K562 (cell line): ENCODE measurements around the gene TCAF1.

Experiments used
- BMI1 ChIP-seq: fragments of 150-350 bp; IDR thresholded peaks from 2 replicates; pipeline ENCODE4 v1.6.1; 2014; ENCODE audit warnings: low read length
- E2F5 ChIP-seq: sonication (generic); formaldehyde crosslinking; IDR thresholded peaks from 2 replicates; pipeline ENCODE4 v1.8.0; 2022; ENCODE audit warnings: mild to moderate bottlenecking, missing genetic modification reagents
- ELK1 ChIP-seq: sonication (generic); formaldehyde crosslinking; IDR thresholded peaks from 2 replicates; pipeline ENCODE4 v1.8.1; 2022; ENCODE audit warnings: missing genetic modification reagents
- EZH2 ChIP-seq: IDR thresholded peaks from 2 replicates; pipeline ENCODE4 v1.6.1; 2012; ENCODE audit warnings: low read depth, mild to moderate bottlenecking, inconsistent platforms, low read length, borderline replicate concordance
- HMGXB4 ChIP-seq: sonication (generic); formaldehyde crosslinking; IDR thresholded peaks from 2 replicates; pipeline ENCODE4 v1.8.1; 2023; ENCODE audit warnings: mild to moderate bottlenecking, missing genetic modification reagents
- JUND ChIP-seq, 2 experiments: IDR thresholded peaks; 2 replicates in 1 of 2; 3 replicates in 1 of 2; pipeline ENCODE4 v1.6.1; 2011; ENCODE audit warnings: borderline replicate concordance in 2 of 2, low read depth in 2 of 2, low read length in 2 of 2, improper control_type of control experiment in 1 of 2, missing biosample characterization in 1 of 2, missing genetic modification characterization in 1 of 2, missing genetic modification reagents in 1 of 2
- LEF1 ChIP-seq: fragments of 450-650 bp; IDR thresholded peaks from 2 replicates; pipeline ENCODE4 v1.6.1; 2016; ENCODE audit warnings: mild to moderate bottlenecking
- POLR3G ChIP-seq: IDR thresholded peaks from 2 replicates; pipeline ENCODE4 v1.6.1; 2011; ENCODE audit not compliant: insufficient read length, insufficient replicate concordance; ENCODE audit errors: extremely low read depth
- RCOR1 ChIP-seq, 2 experiments: IDR thresholded peaks; 2 replicates each; pipeline ENCODE4 v1.6.1; 2012; ENCODE audit warnings: low read depth in 2 of 2, low read length in 2 of 2, borderline replicate concordance in 1 of 2, improper control_type of control experiment in 1 of 2
- SRF ChIP-seq, 2 experiments: fragments of 250-450, 450-650 bp in 1 of 2; sonication (Bioruptor Pico) in 1 of 2; sonication (generic) in 1 of 2; formaldehyde crosslinking; IDR thresholded peaks; 2 replicates each; pipeline versions ENCODE4 v1.5.0 to v1.5.1; 2020 to 2022; ENCODE audit warnings: mild to moderate bottlenecking in 1 of 2, missing genetic modification reagents in 1 of 2
- TAL1 ChIP-seq: fragments of 450-650 bp; IDR thresholded peaks from 2 replicates; pipeline ENCODE4 v1.6.1; 2016; ENCODE audit warnings: mild to moderate bottlenecking
- TF ChIP-seq, protein P1 (sequence below), 3 experiments: IDR thresholded peaks in 2 of 3; conservative IDR thresholded peaks in 1 of 3; 2 replicates each; pipeline ENCODE4 v1.5.1; 2011 to 2012; ENCODE audit warnings: low read length in 3 of 3, mild to moderate bottlenecking in 3 of 3, control low read depth in 2 of 3, improper control_type of control experiment in 1 of 3, inconsistent platforms in 1 of 3, low read depth in 1 of 3, mixed read lengths in 1 of 3, moderate library complexity in 1 of 3; ENCODE audit not compliant: insufficient read depth in 2 of 3

DNA sequence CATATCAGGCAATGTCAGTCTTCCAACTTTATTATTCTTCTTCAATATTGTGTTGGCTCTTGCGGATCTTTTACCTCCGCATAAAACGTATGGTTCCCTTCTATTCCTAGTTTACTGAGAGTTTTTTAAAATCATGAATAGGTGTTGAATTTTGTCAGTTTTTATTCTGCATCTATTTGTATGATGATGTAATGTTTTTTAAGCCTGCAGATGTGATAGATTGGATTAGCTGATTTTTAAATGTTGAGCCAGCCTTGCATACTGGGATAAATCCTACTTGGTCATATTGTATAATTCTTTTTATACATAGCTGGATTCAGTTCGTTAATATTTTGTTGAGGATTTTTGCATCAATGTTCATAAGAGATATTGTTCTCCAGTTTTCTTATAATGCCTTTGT lies 43.4 kb upstream of the TCAF1 start:
- TF ChIP-seq EZH2 (no peak), HMGXB4 (CRISPR knock-in tag) (no peak), SRF (CRISPR knock-in tag; IDR thresholded peaks at IDR 0.05) (no peak), RCOR1 (IDR thresholded peaks at IDR 0.05; ENCODE audit: borderline replicate concordance in 1 of 2, low read depth in 2 of 2, low read length in 2 of 2) (no peak), POLR3G (no peak), LEF1 (no peak), ELK1 (no peak), BMI1 (no peak), TAL1 (no peak), JUND (IDR thresholded peaks at IDR 0.05; ENCODE audit: borderline replicate concordance, low read depth, low read length) (no peak), JUND (tag; IDR thresholded peaks at IDR 0.05; ENCODE audit: borderline replicate concordance, low read depth, low read length) (no peak), E2F5 (CRISPR knock-in tag) (no peak)
- TF ChIP-seq, protein P1, sequence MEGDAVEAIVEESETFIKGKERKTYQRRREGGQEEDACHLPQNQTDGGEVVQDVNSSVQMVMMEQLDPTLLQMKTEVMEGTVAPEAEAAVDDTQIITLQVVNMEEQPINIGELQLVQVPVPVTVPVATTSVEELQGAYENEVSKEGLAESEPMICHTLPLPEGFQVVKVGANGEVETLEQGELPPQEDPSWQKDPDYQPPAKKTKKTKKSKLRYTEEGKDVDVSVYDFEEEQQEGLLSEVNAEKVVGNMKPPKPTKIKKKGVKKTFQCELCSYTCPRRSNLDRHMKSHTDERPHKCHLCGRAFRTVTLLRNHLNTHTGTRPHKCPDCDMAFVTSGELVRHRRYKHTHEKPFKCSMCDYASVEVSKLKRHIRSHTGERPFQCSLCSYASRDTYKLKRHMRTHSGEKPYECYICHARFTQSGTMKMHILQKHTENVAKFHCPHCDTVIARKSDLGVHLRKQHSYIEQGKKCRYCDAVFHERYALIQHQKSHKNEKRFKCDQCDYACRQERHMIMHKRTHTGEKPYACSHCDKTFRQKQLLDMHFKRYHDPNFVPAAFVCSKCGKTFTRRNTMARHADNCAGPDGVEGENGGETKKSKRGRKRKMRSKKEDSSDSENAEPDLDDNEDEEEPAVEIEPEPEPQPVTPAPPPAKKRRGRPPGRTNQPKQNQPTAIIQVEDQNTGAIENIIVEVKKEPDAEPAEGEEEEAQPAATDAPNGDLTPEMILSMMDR (IDR thresholded peaks at IDR 0.05 in 2 of 3, conservative IDR thresholded peaks at IDR 0.05 in 1 of 3; ENCODE audit: insufficient read depth in 2 of 3, low read depth in 1 of 3, low read length in 3 of 3), result no peak
